ENCODE measurements around the gene CCDC126.
"Not testable (repeated sequence)": the region's sequence is repeated elsewhere in the genome, so short reads cannot be mapped to it uniquely, and the experiment has no call there.

- TF ChIP-seq POLR2AphosphoS5 (IDR thresholded peaks at IDR 0.05; ENCODE audit: borderline replicate concordance, low read depth, low read length); EZH2 (IDR thresholded peaks at IDR 0.05); FOXP2 (optimal IDR thresholded peaks at IDR 0.05; ENCODE audit: control extremely low read depth, extremely low read length, insufficient read depth): not testable (repeated sequence)
These were observed 86.9 kb downstream of the CCDC126 start for GRCh38 chr7:23684041-23684440.

Measured in SK-N-MC (cell line).